IMR-90 (cell line): ENCODE data around the gene HOXD8. TPM values are rescaled to one million over a fixed set of nuclear protein-coding genes. Genes with fewer than 3 reads are reported as not detected.

ENCODE experiments used
- ATAC-seq: fragments of 200-7000 bp; cut with Tn5 transposase; 2 replicates; pipeline ENCODE4 v1.9.1; 2020; ENCODE audit warnings: low read depth, mild to moderate bottlenecking, moderate library complexity
- BruUV-seq: library from RNA; stranded (reverse); fragments of 400-500 nt; replicated peaks from 2 replicates; lab custom pipeline; 2021; lab: Mats Ljungman, UMichigan
- CTCF ChIA-PET: fragments of 300-600 bp; formaldehyde crosslinking; extraction: SDS; loops from one replicate; lab custom pipeline; 2021; ENCODE audit warnings: antibody characterized with exemption; lab: Yijun Ruan, JAX
- POLR2A ChIA-PET: fragments of 300-600 bp; sonication (Branson Sonifier 250); formaldehyde crosslinking; loops from one replicate; lab custom pipeline; 2022; ENCODE audit warnings: antibody characterized with exemption; ENCODE audit not compliant: unreplicated experiment; lab: Charles Lee
- DNase-seq: peaks from one replicate; pipeline ENCODE4 v3.0.0; 2013
- H2AFZ ChIP-seq: replicated peaks from 2 replicates; pipeline ENCODE3; 2013; ENCODE audit warnings: low read length, mild to moderate bottlenecking; ENCODE audit not compliant: poor library complexity
- H2AK5ac ChIP-seq: 2 replicates; pipeline ENCODE4 v1.6.1; 2013; ENCODE audit warnings: low read depth, low read length, inconsistent platforms
- H2AK9ac ChIP-seq: replicated peaks from 2 replicates; pipeline ENCODE3; 2013; ENCODE audit warnings: mild to moderate bottlenecking, low read depth, low read length, moderate library complexity; ENCODE audit not compliant: poor library complexity
- H2BK120ac ChIP-seq: 2 replicates; pipeline ENCODE4 v1.6.1; 2013; ENCODE audit warnings: low read depth, low read length, inconsistent platforms
- H2BK15ac ChIP-seq: 3 replicates; pipeline ENCODE4 v1.6.1; 2013; ENCODE audit warnings: low read depth, low read length, inconsistent platforms
- H2BK20ac ChIP-seq: 2 replicates; pipeline ENCODE4 v1.6.1; 2013; ENCODE audit warnings: low read depth, mild to moderate bottlenecking, inconsistent platforms, low read length, moderate library complexity
- H2BK5ac ChIP-seq: 2 replicates; pipeline ENCODE4 v1.6.1; 2013; ENCODE audit warnings: mild to moderate bottlenecking, low read depth, low read length, inconsistent platforms; ENCODE audit not compliant: poor library complexity, severe bottlenecking
- H3K14ac ChIP-seq: replicated peaks from 2 replicates; pipeline ENCODE4 v1.6.1; 2013; ENCODE audit warnings: low read depth, low read length, inconsistent platforms
- H3K18ac ChIP-seq: 2 replicates; pipeline ENCODE4 v1.6.1; 2013; ENCODE audit warnings: low read depth, low read length, control low read depth
- H3K23ac ChIP-seq: 2 replicates; pipeline ENCODE4 v1.6.1; 2013; ENCODE audit warnings: low read depth, low read length, inconsistent platforms
- H3K27ac ChIP-seq: 2 replicates; pipeline ENCODE4 v1.5.1; 2013; ENCODE audit warnings: mild to moderate bottlenecking, control low read depth, low read length; ENCODE audit not compliant: insufficient read depth
- H3K27me3 ChIP-seq: 2 replicates; pipeline ENCODE4 v1.6.1; 2013; ENCODE audit warnings: low read length; ENCODE audit not compliant: control insufficient read depth, insufficient read depth
- H3K36me3 ChIP-seq: 2 replicates; pipeline ENCODE4 v1.6.1; 2013; ENCODE audit warnings: low read length, mixed read lengths; ENCODE audit not compliant: control insufficient read depth, insufficient read depth
- H3K4ac ChIP-seq: 2 replicates; pipeline ENCODE4 v1.6.1; 2013; ENCODE audit warnings: low read depth, low read length, inconsistent platforms
- H3K4me1 ChIP-seq: 2 replicates; pipeline ENCODE4 v1.6.1; 2013; ENCODE audit warnings: low read length, mixed read lengths; ENCODE audit not compliant: control insufficient read depth, insufficient read depth
- H3K4me2 ChIP-seq: 2 replicates; pipeline ENCODE4 v1.6.1; 2013; ENCODE audit warnings: low read depth, mild to moderate bottlenecking, control low read depth, low read length, moderate library complexity
- H3K4me3 ChIP-seq: 2 replicates; pipeline ENCODE4 v1.5.1; 2013; ENCODE audit warnings: low read depth, mild to moderate bottlenecking, control low read depth, low read length, moderate library complexity; ENCODE audit not compliant: insufficient read depth
- H3K56ac ChIP-seq: 2 replicates; pipeline ENCODE4 v1.6.1; 2013; ENCODE audit warnings: low read length, inconsistent platforms; ENCODE audit not compliant: insufficient read depth; ENCODE audit errors: extremely low read depth
- H3K79me1 ChIP-seq, 2 experiments: 2 replicates each; pipeline ENCODE4 v1.6.1; 2013; ENCODE audit warnings: low read length in 2 of 2, inconsistent platforms in 1 of 2, low read depth in 1 of 2
- H3K9ac ChIP-seq: 2 replicates; pipeline ENCODE4 v1.6.1; 2013; ENCODE audit warnings: low read depth, low read length, control low read depth
- H3K9me1 ChIP-seq: 2 replicates; pipeline ENCODE4 v1.6.1; 2013; ENCODE audit warnings: low read length, inconsistent platforms; ENCODE audit not compliant: insufficient read depth
- H3K9me3 ChIP-seq: 2 replicates; pipeline ENCODE4 v1.6.1; 2013; ENCODE audit warnings: low read length; ENCODE audit not compliant: control insufficient read depth, insufficient read depth
- H4K20me1 ChIP-seq: 2 replicates; pipeline ENCODE4 v1.6.1; 2013; ENCODE audit warnings: low read length, inconsistent platforms; ENCODE audit not compliant: insufficient read depth
- H4K5ac ChIP-seq: 2 replicates; pipeline ENCODE4 v1.6.1; 2013; ENCODE audit warnings: mild to moderate bottlenecking, low read depth, low read length, control low read depth
- H4K8ac ChIP-seq, 2 experiments: 2 replicates each; pipeline ENCODE4 v1.6.1; 2013; ENCODE audit warnings: low read depth in 2 of 2, low read length in 2 of 2, control low read depth in 1 of 2, inconsistent platforms in 1 of 2
- H4K91ac ChIP-seq: 2 replicates; pipeline ENCODE4 v1.6.1; 2013; ENCODE audit warnings: low read depth, low read length, inconsistent platforms; ENCODE audit not compliant: insufficient read depth
- BHLHE40 ChIP-seq: fragments of 150-350 bp; IDR thresholded peaks from 2 replicates; pipeline ENCODE4 v1.6.1; 2016; ENCODE audit warnings: mild to moderate bottlenecking, low read depth, low read length
- CEBPB ChIP-seq: IDR thresholded peaks from 2 replicates; pipeline ENCODE4 v1.6.1; 2012; ENCODE audit warnings: low read depth, low read length, improper control_type of control experiment
- CHD1 ChIP-seq: IDR thresholded peaks from 2 replicates; pipeline ENCODE4 v1.6.1; 2012; ENCODE audit warnings: low read depth, low read length, improper control_type of control experiment
- MAZ ChIP-seq: IDR thresholded peaks from 2 replicates; pipeline ENCODE4 v1.6.1; 2012; ENCODE audit warnings: low read depth, mild to moderate bottlenecking, low read length, improper control_type of control experiment, moderate library complexity, borderline replicate concordance
- NFE2L2 ChIP-seq: fragments of 150-350 bp; IDR thresholded peaks from 2 replicates; pipeline ENCODE4 v1.6.1; 2016; ENCODE audit warnings: low read depth, mild to moderate bottlenecking, low read length
- POLR2A ChIP-seq: IDR thresholded peaks from 2 replicates; pipeline ENCODE4 v1.6.1; 2012; ENCODE audit warnings: mild to moderate bottlenecking, low read depth, low read length
- RAD21 ChIP-seq: IDR thresholded peaks from 2 replicates; pipeline ENCODE4 v1.6.1; 2012; ENCODE audit warnings: low read length, improper control_type of control experiment
- RCOR1 ChIP-seq: IDR thresholded peaks from 2 replicates; pipeline ENCODE4 v1.6.1; 2012; ENCODE audit warnings: mild to moderate bottlenecking, low read length, improper control_type of control experiment; ENCODE audit not compliant: insufficient replicate concordance
- RFX5 ChIP-seq: IDR thresholded peaks from 2 replicates; pipeline ENCODE4 v1.8.0; 2012; ENCODE audit warnings: low read depth, mild to moderate bottlenecking, low read length, moderate library complexity
- SMC3 ChIP-seq: fragments of 150-350 bp; IDR thresholded peaks from 2 replicates; pipeline ENCODE4 v1.6.1; 2016; ENCODE audit warnings: low read depth, mild to moderate bottlenecking, antibody characterized with exemption, low read length, moderate library complexity
- USF2 ChIP-seq: fragments of 150-350 bp; IDR thresholded peaks from 2 replicates; pipeline ENCODE4 v1.6.1; 2017; ENCODE audit warnings: mild to moderate bottlenecking, antibody characterized with exemption, low read length, low read depth
- WGBS, 2 experiments: methylation state at CpG; one replicate each; pipeline versions ENCODE4 v1.1.5 to v1.1.7; 2013; ENCODE audit warnings: missing lambda C conversion rate in 2 of 2; ENCODE audit not compliant: insufficient read length in 1 of 2; ENCODE audit errors: extremely low coverage in 2 of 2; 5-methylcytosine and 5-hydroxymethylcytosine counted together
- dilution Hi-C: fragments of 300-500 bp; cut with HindIII; formaldehyde crosslinking; loops from one replicate; pipeline ENCODE4 v1.14.3; 2018; ENCODE audit warnings: low sequenced_read_pairs; ENCODE audit not compliant: unreplicated experiment
- in situ Hi-C: fragments of 300-500 bp; cut with MboI; formaldehyde crosslinking; loops from 3 replicates; pipeline ENCODE4 v1.14.3; 2019; ENCODE audit warnings: low sequenced_read_pairs, inconsistent platforms, mixed read lengths
- intact Hi-C: fragments of 100-400 bp; cut with micrococcal nuclease; formaldehyde crosslinking; loops from 2 replicates; pipeline ENCODE4 v1.10.0; 2022
- polyA plus RNA-seq, 3 experiments: library from polyadenylated mRNA; depleted of rRNA; stranded (reverse); fragments of >200 nt; gene quantifications; 2 replicates each; pipeline ENCODE4 v1.2.3, GENCODE V29; 2012; ENCODE audit warnings: low replicate concordance in 1 of 3
- total RNA-seq: library from RNA; depleted of rRNA; stranded (reverse); fragments of >200 nt; gene quantifications from 2 replicates; pipeline ENCODE4 v1.2.3, GENCODE V29; 2012

The HOXD8 gene
- total and polyA plus RNA-seq, 2 of the 4 experiments (the other 2 are of a cell fraction), result not detected

- dilution Hi-C loops, result no loop called here
- TF ChIP-seq MAZ, result no peak
- no peak for TF ChIP-seq BHLHE40
- no peak for TF ChIP-seq POLR2A
- no peak for TF ChIP-seq CHD1
- TF ChIP-seq RCOR1, result no peak
- TF ChIP-seq RFX5, result no peak
- no peak for TF ChIP-seq NFE2L2
- no peak for TF ChIP-seq RAD21
- no peak for TF ChIP-seq SMC3
- no peak for TF ChIP-seq CEBPB
- no peak for TF ChIP-seq USF2
- Histone ChIP-seq H2AFZ (no peak overlapping the region), H2BK15ac (no peak overlapping the region), H2AK5ac (no peak overlapping the region), H3K9me3 (peaks cover 16% of the 10 kb centered on the region), H3K4ac (no peak overlapping the region), H3K9me1 (no peaks in the 10 kb centered on the region), H3K23ac (no peak overlapping the region), H2AK9ac (no peak overlapping the region), H3K4me3 (no peak overlapping the region), H4K20me1 (no peaks in the 10 kb centered on the region), H3K4me1 (no peaks in the 10 kb centered on the region), H3K27me3 (peaks cover 91% of the 10 kb centered on the region), H2BK120ac (no peak overlapping the region), H3K36me3 (no peaks in the 10 kb centered on the region), H4K91ac (no peak overlapping the region), H3K79me1 (no peaks in the 10 kb centered on the region), H2BK20ac (no peak overlapping the region), H3K27ac (no peak overlapping the region), H3K9ac (no peak overlapping the region), H3K4me2 (no peak overlapping the region), H2BK5ac (no peak overlapping the region), H3K56ac (no peak overlapping the region), H3K14ac (no peak overlapping the region), H3K18ac (no peak overlapping the region), H4K8ac (no peak overlapping the region), H4K5ac (no peak overlapping the region)
- ChIA-PET CTCF (no interaction called here), POLR2A (no interaction called here)
- ATAC-seq (no peak), DNase-seq (no peak)
- intact Hi-C loops, result no loop called here
- in situ Hi-C loops, result no loop called here
- 20% methylated on average over 1 of the region's 8 CpGs; no CpG with 5 or more reads in 1 of the 2 experiments for WGBS, 2 experiments
- no TSS peak for BruUV-seq
These were observed 26.8 kb downstream of the HOXD8 start for GRCh38 chr2:176156301-176156806.
